Mesenchymal stem cell (in vitro differentiated cells and primary cell): ENCODE data around the gene SETD3.

ENCODE experiments used
- DNase-seq: peaks from one replicate; pipeline ENCODE4 v3.0.0-alpha.2; 2013
- H2AFZ ChIP-seq: one replicate; pipeline ENCODE4 v1.6.1; 2013; ENCODE audit warnings: low read depth, mild to moderate bottlenecking, control low read depth, inconsistent platforms, low read length, moderate library complexity
- H2AK5ac ChIP-seq: 2 replicates; pipeline ENCODE4 v1.6.1; 2013; ENCODE audit warnings: low read length, moderate library complexity, mild to moderate bottlenecking, inconsistent platforms; ENCODE audit not compliant: severe bottlenecking
- H2BK120ac ChIP-seq: one replicate; pipeline ENCODE4 v1.6.1; 2013; ENCODE audit warnings: low read depth, mild to moderate bottlenecking, inconsistent platforms, low read length, moderate library complexity
- H2BK12ac ChIP-seq, 2 experiments: one replicate each; pipeline ENCODE4 v1.6.1; 2013; ENCODE audit warnings: inconsistent platforms in 2 of 2, low read length in 2 of 2, mild to moderate bottlenecking in 2 of 2, moderate library complexity in 2 of 2, control low read depth in 1 of 2
- H2BK15ac ChIP-seq: one replicate; pipeline ENCODE4 v1.6.1; 2013; ENCODE audit warnings: mild to moderate bottlenecking, low read depth, inconsistent platforms; ENCODE audit not compliant: poor library complexity, severe bottlenecking
- H2BK5ac ChIP-seq: 2 replicates; pipeline ENCODE4 v1.6.1; 2013; ENCODE audit warnings: low read depth, mild to moderate bottlenecking, low read length, control low read depth, inconsistent platforms; ENCODE audit not compliant: poor library complexity, severe bottlenecking
- H3K14ac ChIP-seq, 2 experiments: one replicate each; pipeline ENCODE4 v1.6.1; 2013; ENCODE audit warnings: inconsistent platforms in 2 of 2, low read length in 2 of 2, control low read depth in 1 of 2, mild to moderate bottlenecking in 1 of 2, moderate library complexity in 1 of 2
- H3K18ac ChIP-seq, 2 experiments: one replicate each; pipeline ENCODE4 v1.6.1; 2013; ENCODE audit warnings: inconsistent platforms in 2 of 2, low read length in 2 of 2, control low read depth in 1 of 2, low read depth in 1 of 2, mild to moderate bottlenecking in 1 of 2
- H3K23ac ChIP-seq, 2 experiments: one replicate each; pipeline ENCODE4 v1.6.1; 2013; ENCODE audit warnings: inconsistent platforms in 2 of 2, low read length in 2 of 2, mild to moderate bottlenecking in 2 of 2, moderate library complexity in 2 of 2, control low read depth in 1 of 2
- H3K27ac ChIP-seq: 2 replicates; pipeline ENCODE4 v1.5.1; 2013; ENCODE audit warnings: mild to moderate bottlenecking, moderate library complexity, low read length, control low read depth, inconsistent platforms; ENCODE audit not compliant: poor library complexity, severe bottlenecking
- H3K27me3 ChIP-seq, 2 experiments: 2 replicates each; pipeline versions ENCODE4 v1.6.1 to v1.7.0; 2013; ENCODE audit warnings: low read length in 2 of 2, mild to moderate bottlenecking in 2 of 2, moderate library complexity in 2 of 2, control low read depth in 1 of 2, inconsistent platforms in 1 of 2; ENCODE audit not compliant: control insufficient read depth in 1 of 2, insufficient read depth in 1 of 2
- H3K36me3 ChIP-seq, 2 experiments: 2 replicates each; pipeline versions ENCODE4 v1.6.1 to v1.7.0; 2013; ENCODE audit warnings: low read length in 2 of 2, control low read depth in 1 of 2, inconsistent platforms in 1 of 2, low read depth in 1 of 2, mild to moderate bottlenecking in 1 of 2; ENCODE audit not compliant: insufficient read depth in 2 of 2, control insufficient read depth in 1 of 2
- H3K4ac ChIP-seq, 2 experiments: one replicate each; pipeline ENCODE4 v1.6.1; 2013; ENCODE audit warnings: inconsistent platforms in 2 of 2, low read length in 2 of 2, mild to moderate bottlenecking in 2 of 2, moderate library complexity in 2 of 2, control low read depth in 1 of 2, low read depth in 1 of 2
- H3K4me1 ChIP-seq: 2 replicates; pipeline ENCODE4 v1.6.1; 2013; ENCODE audit warnings: low read depth, low read length, control low read depth; ENCODE audit not compliant: control insufficient read depth, insufficient read depth
- H3K4me2 ChIP-seq: 2 replicates; pipeline ENCODE4 v1.6.1; 2013; ENCODE audit warnings: low read length, mild to moderate bottlenecking, inconsistent platforms; ENCODE audit not compliant: poor library complexity, severe bottlenecking
- H3K4me3 ChIP-seq, 2 experiments: 2 replicates each; pipeline versions ENCODE4 v1.5.1 to v1.7.0; 2013; ENCODE audit warnings: low read length in 2 of 2, mild to moderate bottlenecking in 2 of 2, control low read depth in 1 of 2, low read depth in 1 of 2; ENCODE audit not compliant: insufficient read depth in 1 of 2
- H3K79me1 ChIP-seq: replicated peaks from 2 replicates; pipeline ENCODE4 v1.6.1; 2013; ENCODE audit warnings: mild to moderate bottlenecking, control low read depth, low read length, inconsistent platforms; ENCODE audit not compliant: poor library complexity, severe bottlenecking
- H3K9ac ChIP-seq: 2 replicates; pipeline ENCODE4 v1.7.0; 2013; ENCODE audit warnings: mild to moderate bottlenecking, low read length, moderate library complexity
- H3K9me3 ChIP-seq: 2 replicates; pipeline ENCODE4 v1.7.0; 2013; ENCODE audit warnings: mild to moderate bottlenecking, low read length; ENCODE audit not compliant: control insufficient read depth
- H4K8ac ChIP-seq: one replicate; pipeline ENCODE4 v1.6.1; 2013; ENCODE audit warnings: inconsistent platforms, mild to moderate bottlenecking, low read length, moderate library complexity
- H4K91ac ChIP-seq: one replicate; pipeline ENCODE4 v1.6.1; 2013; ENCODE audit warnings: mild to moderate bottlenecking, low read length, inconsistent platforms
- WGBS: methylation state at CpG from one replicate; pipeline ENCODE4 v1.1.7; 2013; ENCODE audit warnings: mixed read lengths; 5-methylcytosine and 5-hydroxymethylcytosine counted together

The SETD3 gene

GRCh38 chr14:99436247-99437180 is 44.1 kb downstream of the SETD3 start:
- H3K79me1 ChIP-seq, result peaks cover 44% of the 10 kb centered on the region
- H3K4ac ChIP-seq, result no peak overlapping the region
- peak; percentile 58 for DNase-seq
- H2BK12ac ChIP-seq, result no peak overlapping the region
- peaks cover 30 to 59% of the 10 kb centered on the region in 2 experiments for H3K36me3 ChIP-seq
- no peak overlapping the region for H4K91ac ChIP-seq
- H3K9me3 ChIP-seq, result no peaks in the 10 kb centered on the region
- no peak overlapping the region for H2BK120ac ChIP-seq
- no peak overlapping the region for H3K23ac ChIP-seq
- no peak overlapping the region for H2AK5ac ChIP-seq
- H3K14ac ChIP-seq, result no peak overlapping the region
- no peak overlapping the region for H2BK5ac ChIP-seq
- H3K4me2 ChIP-seq, result no peak overlapping the region
- no peak overlapping the region for H2AFZ ChIP-seq
- H3K4me1 ChIP-seq, result peaks cover 5% of the 10 kb centered on the region
- no peak overlapping the region for H3K9ac ChIP-seq
- no peak overlapping the region for H2BK15ac ChIP-seq
- H3K18ac ChIP-seq, result no peak overlapping the region
- H3K4me3 ChIP-seq, result no peak overlapping the region
- WGBS, result 90% methylated on average over 10 of the region's 14 CpGs
- no peaks in the 10 kb centered on the region for H3K27me3 ChIP-seq
- H3K27ac ChIP-seq, result no peak overlapping the region
- no peak overlapping the region for H4K8ac ChIP-seq

DNA sequence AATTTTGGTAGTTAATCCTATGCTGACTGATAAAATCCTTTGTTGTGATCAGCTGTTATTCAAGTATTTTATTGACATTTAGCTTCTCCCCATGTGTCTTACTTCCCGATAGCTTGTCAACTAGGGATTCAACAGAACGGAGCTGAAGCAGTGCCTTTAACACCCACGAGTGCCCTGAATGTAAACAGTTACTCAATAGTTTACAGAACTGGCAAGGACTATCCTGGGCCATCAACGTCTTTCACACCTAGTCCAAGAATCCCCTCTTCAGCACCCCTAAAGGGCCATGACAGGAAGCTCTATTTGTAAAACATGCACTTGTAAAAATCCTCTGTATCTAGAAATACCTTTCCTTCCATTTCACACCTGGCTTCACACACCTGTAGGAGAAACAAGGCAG is 45.3 kb downstream of the SETD3 start:
- Histone ChIP-seq H3K27me3 (no peaks in the 10 kb centered on the region), H3K36me3 (peaks cover 24 to 53% of the 10 kb centered on the region in 2 experiments), H2BK120ac (no peak overlapping the region), H3K9me3 (no peaks in the 10 kb centered on the region), H3K79me1 (peaks cover 41% of the 10 kb centered on the region), H3K4me1 (peaks cover 7% of the 10 kb centered on the region), H3K27ac (no peak overlapping the region), H3K23ac (no peak overlapping the region), H4K8ac (no peak overlapping the region), H2BK15ac (no peak overlapping the region), H3K4ac (no peak overlapping the region), H3K9ac (no peak overlapping the region), H2AFZ (no peak overlapping the region), H3K18ac (no peak overlapping the region), H3K4me3 (no peak overlapping the region), H2BK12ac (no peak overlapping the region), H3K4me2 (no peak overlapping the region), H2AK5ac (no peak overlapping the region), H4K91ac (no peak overlapping the region), H2BK5ac (no peak overlapping the region), H3K14ac (no peak overlapping the region)
- 37% methylated on average over 4 of the region's 4 CpGs for WGBS
- peak; percentile 17 for DNase-seq

- Histone ChIP-seq H3K23ac (no peak overlapping the region), H2BK15ac (no peak overlapping the region), H2BK12ac (no peak overlapping the region), H4K8ac (no peak overlapping the region), H3K4me1 (peaks cover 12% of the 10 kb centered on the region), H2BK120ac (no peak overlapping the region), H3K36me3 (peaks cover 31 to 51% of the 10 kb centered on the region in 2 experiments), H2BK5ac (no peak overlapping the region), H3K9ac (no peak overlapping the region), H3K79me1 (peaks cover 43% of the 10 kb centered on the region), H3K4ac (no peak overlapping the region), H3K9me3 (peaks cover 9% of the 10 kb centered on the region), H3K27ac (no peak overlapping the region), H3K4me2 (no peak overlapping the region), H2AFZ (no peak overlapping the region), H3K27me3 (no peaks in the 10 kb centered on the region), H3K4me3 (no peak overlapping the region), H4K91ac (no peak overlapping the region), H2AK5ac (no peak overlapping the region), H3K18ac (no peak overlapping the region), H3K14ac (no peak overlapping the region)
- DNase-seq, result no peak
- WGBS, result 87% methylated on average over 1 of the region's 1 CpG
Observed at GRCh38 chr14:99432485-99432884, 48.2 kb downstream of the SETD3 start.

DNA sequence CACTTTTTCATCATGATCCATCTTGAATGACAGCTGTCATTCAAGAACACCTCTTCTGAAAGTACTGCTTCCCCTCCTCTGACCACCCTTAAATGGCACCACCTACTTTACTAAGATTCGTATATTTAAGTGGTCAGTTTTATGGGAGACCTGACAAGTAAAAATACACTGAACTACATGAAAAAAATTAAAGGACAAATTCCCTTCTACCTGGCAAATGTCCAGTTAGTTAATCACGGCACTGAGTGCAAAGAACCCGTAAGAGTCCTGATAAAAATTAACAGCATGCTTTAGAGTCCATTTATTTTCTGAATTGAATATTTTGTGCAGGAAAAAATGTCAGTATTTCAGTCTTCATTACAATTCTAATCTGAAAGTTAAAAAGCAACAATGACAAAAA is 48.7 kb downstream of the SETD3 start:
- H3K23ac ChIP-seq, result no peak overlapping the region
- no peak overlapping the region for H2BK15ac ChIP-seq
- no peak overlapping the region for H2AK5ac ChIP-seq
- 96% methylated on average over 3 of the region's 3 CpGs for WGBS
- no peak overlapping the region for H3K4me3 ChIP-seq
- DNase-seq, result no peak
- H3K4me2 ChIP-seq, result no peak overlapping the region
- no peak overlapping the region for H4K8ac ChIP-seq
- H3K18ac ChIP-seq, result no peak overlapping the region
- H2BK120ac ChIP-seq, result no peak overlapping the region
- H3K27me3 ChIP-seq, result no peaks in the 10 kb centered on the region
- peaks cover 11% of the 10 kb centered on the region for H3K4me1 ChIP-seq
- peaks cover 9% of the 10 kb centered on the region for H3K9me3 ChIP-seq
- H3K27ac ChIP-seq, result no peak overlapping the region
- H2AFZ ChIP-seq, result no peak overlapping the region
- H3K9ac ChIP-seq, result no peak overlapping the region
- H4K91ac ChIP-seq, result no peak overlapping the region
- H2BK12ac ChIP-seq, result no peak overlapping the region
- no peak overlapping the region for H3K14ac ChIP-seq
- H3K36me3 ChIP-seq, result peaks cover 26 to 46% of the 10 kb centered on the region in 2 experiments
- H2BK5ac ChIP-seq, result no peak overlapping the region
- H3K79me1 ChIP-seq, result peaks cover 39% of the 10 kb centered on the region
- no peak overlapping the region for H3K4ac ChIP-seq
